Stimulated activated CD4-positive, alpha-beta T cell treated with anti-CD3 and anti-CD28 coated beads, Interleukin-1b, Interleukin-23, amount 100 ng/mL, for 24 hours (primary cell): ENCODE data around the gene PRSS23.
"Not testable (repeated sequence)": the region's sequence is repeated elsewhere in the genome, so short reads cannot be mapped to it uniquely, and the experiment has no call there.

Experiments
- DNase-seq, 4 experiments: peaks; one replicate each; pipeline ENCODE4 v3.0.0-alpha.2; 2020; ENCODE audit warnings: low read depth in 4 of 4, low spot score in 1 of 4

The PRSS23 gene

GRCh38 chr11:86812322-86812670, 12.0 kb downstream of the PRSS23 start:
- no peak for DNase-seq

DNA sequence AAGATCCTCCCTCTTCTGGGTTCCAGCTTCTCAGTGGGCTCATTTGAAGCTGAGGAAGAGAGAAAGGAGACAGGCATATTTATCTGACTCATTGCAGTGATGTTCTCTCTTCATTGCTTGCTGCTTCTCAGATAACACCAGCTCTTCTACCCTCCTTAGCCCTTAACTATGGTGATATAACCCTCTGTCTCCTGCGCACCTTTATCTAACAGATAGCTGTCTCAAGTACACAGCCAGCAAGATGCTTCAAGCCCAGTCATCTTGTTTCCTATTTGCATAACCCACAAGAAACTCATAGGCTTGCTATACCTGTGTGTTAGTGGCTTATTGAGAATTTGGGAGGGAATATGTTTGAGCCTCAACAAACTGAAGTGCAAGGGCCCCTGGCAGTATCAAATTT, 12.6 kb downstream of the PRSS23 start:
- DNase-seq: no peak

GRCh38 chr11:86814775-86815174, 14.4 kb downstream of the PRSS23 start:
- no peak for DNase-seq

GRCh38 chr11:86815726-86816125, 15.4 kb downstream of the PRSS23 start:
- DNase-seq: no peak

GRCh38 chr11:86816251-86816726, 15.9 kb downstream of the PRSS23 start:
- no peak for DNase-seq

DNA sequence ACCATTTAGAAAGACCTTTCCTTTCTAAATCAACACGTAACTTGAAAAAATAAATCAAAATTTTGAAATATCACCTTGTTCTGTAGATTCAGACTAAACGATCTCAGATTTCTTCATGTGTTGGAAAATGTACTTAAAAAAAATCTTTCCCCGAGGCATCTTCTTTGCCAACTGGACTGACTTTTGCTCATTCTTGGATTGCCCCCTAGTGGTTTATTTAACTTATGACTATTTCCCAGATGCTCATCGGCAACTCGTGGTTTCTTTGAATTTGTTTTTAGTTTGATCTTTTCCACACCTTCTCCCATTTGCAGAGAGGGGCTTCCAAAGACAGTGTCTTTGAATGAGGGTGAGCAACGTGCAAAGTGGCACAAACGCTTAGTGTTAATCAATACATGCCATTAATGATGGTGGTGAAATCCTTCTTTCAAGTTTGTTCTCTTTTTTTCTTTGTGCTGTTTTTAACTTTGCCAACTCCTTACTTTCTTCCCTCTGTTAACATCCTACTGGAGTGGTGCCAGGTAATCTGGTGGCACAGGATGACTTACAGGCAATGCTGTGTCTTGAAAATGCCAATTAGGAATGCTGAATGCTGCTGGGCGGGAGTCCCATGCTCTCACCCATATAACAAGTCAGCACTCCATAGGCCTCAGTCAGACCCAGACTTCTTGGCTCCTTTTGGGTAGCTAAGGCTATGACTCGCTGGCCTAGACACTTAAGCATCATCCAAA, 18.3 kb downstream of the PRSS23 start:
- DNase-seq: no peak

GRCh38 chr11:86824139-86824538, 23.8 kb downstream of the PRSS23 start:
- not testable (repeated sequence) for DNase-seq

DNA sequence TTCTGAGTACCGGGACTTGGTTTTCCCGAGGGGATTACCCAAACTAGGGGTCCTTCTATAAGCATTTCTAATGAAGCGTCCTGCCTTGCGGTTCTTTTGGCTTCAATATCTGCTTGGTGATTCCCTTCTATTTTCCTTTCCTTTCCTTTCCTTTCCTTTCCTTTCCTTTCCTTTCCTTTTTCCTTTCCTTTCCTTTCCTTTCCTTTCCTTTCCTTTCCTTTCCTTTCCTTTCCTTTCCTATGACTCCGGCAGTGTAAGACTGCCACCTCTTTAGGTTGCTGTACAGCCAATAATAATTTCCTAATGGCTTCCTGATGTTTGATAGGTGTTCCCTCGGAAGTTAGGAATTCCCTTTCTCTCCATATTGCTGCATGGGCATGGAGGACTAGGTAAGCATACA, 34.0 kb downstream of the PRSS23 start:
- not testable (repeated sequence) for DNase-seq

DNA sequence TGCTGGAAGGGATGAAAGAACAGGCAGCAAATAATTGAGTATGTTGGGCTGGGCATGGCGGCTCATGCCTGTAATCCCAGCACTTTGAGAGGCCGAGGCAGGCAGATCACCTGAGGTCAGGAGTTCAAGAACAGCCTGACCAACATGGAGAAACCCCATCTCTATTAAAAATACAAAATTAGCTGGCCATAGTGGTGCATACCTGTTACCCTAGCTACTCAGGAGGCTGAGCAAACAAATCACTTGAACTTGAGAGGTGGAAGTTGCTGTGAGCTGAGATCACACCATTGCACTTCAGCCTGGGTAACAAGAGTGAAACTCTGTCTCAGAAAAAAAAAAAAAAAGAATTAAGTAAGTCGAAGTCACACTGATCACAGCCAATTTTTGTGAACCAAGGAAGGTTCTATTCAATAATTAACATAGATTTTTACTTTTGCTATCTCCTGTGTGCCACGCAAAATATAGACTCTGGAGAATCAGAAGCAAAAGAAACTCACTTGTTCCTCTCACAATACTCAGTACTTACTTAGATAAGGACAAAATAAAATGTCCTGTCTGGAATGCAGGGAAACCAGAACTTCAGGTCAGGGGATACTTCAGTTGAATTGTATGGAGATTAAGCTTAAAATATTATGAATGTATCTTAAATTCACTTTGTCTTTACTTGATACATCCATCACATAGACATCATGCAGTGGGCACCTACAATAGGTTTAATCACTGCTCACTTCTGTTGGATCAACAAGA, 44.6 kb downstream of the PRSS23 start:
- DNase-seq: not testable (repeated sequence)

GRCh38 chr11:86848132-86848531, 47.8 kb downstream of the PRSS23 start:
- DNase-seq: no peak

- no peak for DNase-seq
Observed at GRCh38 chr11:86849679-86850078, 49.3 kb downstream of the PRSS23 start.
